Immature natural killer cell (primary cell): ENCODE results near the gene GMDS. TPM values are rescaled to one million over a fixed set of nuclear protein-coding genes. Genes with fewer than 3 reads are reported as not detected.

Experiments used
- DNase-seq, 3 donors: peaks; one replicate each; pipeline ENCODE4 v3.0.0; 2022; ENCODE audit warnings: mixed read lengths in 1 of 3
- H3K27ac Mint-ChIP-seq, 6 donors: one replicate each; pipeline ENCODE4 v1.8.0; 2020; ENCODE audit warnings: mixed read lengths in 6 of 6, mild to moderate bottlenecking in 5 of 6, inconsistent platforms in 4 of 6, moderate library complexity in 3 of 6
- H3K27me3 Mint-ChIP-seq, 3 donors: one replicate each; pipeline ENCODE4 v1.8.0; 2020 to 2021; ENCODE audit warnings: low read depth in 3 of 3, mild to moderate bottlenecking in 3 of 3, mixed read lengths in 3 of 3, moderate library complexity in 3 of 3, inconsistent platforms in 1 of 3
- H3K36me3 Mint-ChIP-seq, 3 donors: one replicate each; pipeline ENCODE4 v1.8.0; 2020; ENCODE audit warnings: mixed read lengths in 3 of 3, inconsistent platforms in 2 of 3, mild to moderate bottlenecking in 2 of 3
- H3K4me1 Mint-ChIP-seq, 2 donors: one replicate each; pipeline ENCODE4 v1.8.0; 2020; ENCODE audit warnings: inconsistent platforms in 2 of 2, mild to moderate bottlenecking in 2 of 2, mixed read lengths in 2 of 2, moderate library complexity in 1 of 2
- H3K4me3 Mint-ChIP-seq, 5 donors: one replicate each; pipeline ENCODE4 v1.8.0; 2020; ENCODE audit warnings: mild to moderate bottlenecking in 5 of 5, mixed read lengths in 5 of 5, inconsistent platforms in 3 of 5, moderate library complexity in 3 of 5
- H3K9me3 Mint-ChIP-seq, 6 donors: one replicate each; pipeline ENCODE4 v1.8.0; 2020; ENCODE audit warnings: mild to moderate bottlenecking in 6 of 6, mixed read lengths in 6 of 6, inconsistent platforms in 4 of 6, moderate library complexity in 3 of 6
- polyA plus RNA-seq, 3 donors: library from polyadenylated mRNA; unstranded; fragments of 300-500 nt; fragmentation: Illumina TruSeq; gene quantifications; one replicate each; pipeline ENCODE4 v1.2.3, GENCODE V29; 2021

The GMDS gene
- polyA plus RNA-seq, 3 donors from 2014 or later: 14.1 to 25.4 (median 22.5) TPM

DNA sequence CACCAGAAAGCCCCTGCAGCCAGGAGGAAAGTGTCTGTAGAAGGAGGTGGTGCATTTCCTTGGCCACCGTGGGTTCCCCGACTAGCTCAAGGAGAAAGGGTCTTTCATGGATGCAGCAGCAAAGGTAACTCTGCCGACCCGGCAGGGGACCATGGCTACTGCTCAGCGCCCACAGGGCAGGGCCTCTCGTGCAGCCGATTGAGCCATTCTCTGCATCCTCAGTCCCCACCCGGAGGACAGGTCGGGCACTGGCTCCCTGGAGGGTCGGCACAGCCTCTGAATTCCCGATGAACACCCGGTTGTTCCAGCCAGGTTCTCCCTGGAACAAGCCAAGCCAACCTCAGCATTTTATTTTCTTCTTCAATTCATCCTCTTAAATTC is 659.7 kb downstream of the GMDS start:
- peaks cover 2 to 5% (median 5%) of the 10 kb centered on the region in 3 donors for H3K27me3 Mint-ChIP-seq
- no peaks in the 10 kb centered on the region for H3K36me3 Mint-ChIP-seq
- no peaks in the 10 kb centered on the region for H3K9me3 Mint-ChIP-seq
- DNase-seq: no peak
- H3K4me3 Mint-ChIP-seq: no peak overlapping the region
- no peak overlapping the region for H3K27ac Mint-ChIP-seq
- H3K4me1 Mint-ChIP-seq: no peaks in the 10 kb centered on the region

DNA sequence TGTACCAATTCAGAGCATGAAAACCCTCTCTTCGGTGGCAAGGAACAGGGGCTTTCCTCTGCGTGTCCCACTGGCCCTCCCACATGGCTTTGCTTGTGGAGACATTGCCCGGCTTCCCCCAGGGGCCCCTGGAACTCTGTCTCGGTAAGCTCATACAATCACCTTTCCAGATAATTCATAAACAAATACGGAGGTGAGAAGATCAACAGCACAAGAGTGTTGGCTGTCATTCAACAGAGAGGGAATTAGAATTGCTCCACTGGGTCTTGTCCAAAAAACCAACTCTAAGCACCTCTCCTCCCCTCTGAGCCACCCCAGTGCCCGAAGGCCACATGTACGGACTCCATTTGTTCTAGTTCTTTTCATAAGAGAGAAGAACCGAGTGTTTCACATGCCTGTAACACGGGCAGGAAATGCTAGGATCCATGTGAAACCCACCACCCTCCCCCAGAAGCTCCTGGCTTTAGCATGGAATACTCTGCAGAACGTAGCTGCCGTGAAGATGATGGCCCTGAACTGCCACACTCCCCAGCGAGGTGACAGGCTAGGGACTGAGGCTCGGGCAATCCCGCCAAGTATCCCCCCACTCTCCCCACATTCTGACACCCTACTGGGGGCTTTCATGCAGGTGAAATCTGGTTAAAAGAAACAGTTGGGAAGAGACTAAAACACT is 660.3 kb downstream of the GMDS start:
- Mint-ChIP-seq H3K9me3 (no peaks in the 10 kb centered on the region), H3K27ac (peak overlapping the region in 1 of 6 donors; percentile 55), H3K36me3 (no peaks in the 10 kb centered on the region), H3K27me3 (peaks cover 2 to 5% (median 5%) of the 10 kb centered on the region in 3 donors), H3K4me1 (no peaks in the 10 kb centered on the region), H3K4me3 (no peak overlapping the region)
- no peak for DNase-seq

DNA sequence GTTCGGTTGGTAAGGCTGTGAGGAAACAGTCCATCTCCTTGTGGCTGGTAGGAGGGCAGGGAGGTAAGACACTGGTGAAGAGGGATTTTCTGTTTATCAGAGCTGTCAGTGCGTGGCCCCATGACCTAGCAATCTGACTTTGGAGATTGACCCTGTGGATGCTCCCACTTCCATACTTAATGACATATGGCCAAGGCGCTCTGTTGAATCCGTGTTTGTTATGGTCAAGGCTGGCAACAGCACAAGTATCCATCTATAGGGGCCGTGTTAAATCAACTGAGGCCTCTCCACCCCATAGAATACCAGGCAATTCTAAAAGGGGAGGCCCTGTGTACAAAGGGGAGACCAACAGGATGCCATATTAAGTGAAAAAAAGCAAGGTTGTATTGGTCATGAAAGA is 661.3 kb downstream of the GMDS start:
- H3K27me3 Mint-ChIP-seq: peaks cover 2 to 5% (median 5%) of the 10 kb centered on the region in 3 donors

DNA sequence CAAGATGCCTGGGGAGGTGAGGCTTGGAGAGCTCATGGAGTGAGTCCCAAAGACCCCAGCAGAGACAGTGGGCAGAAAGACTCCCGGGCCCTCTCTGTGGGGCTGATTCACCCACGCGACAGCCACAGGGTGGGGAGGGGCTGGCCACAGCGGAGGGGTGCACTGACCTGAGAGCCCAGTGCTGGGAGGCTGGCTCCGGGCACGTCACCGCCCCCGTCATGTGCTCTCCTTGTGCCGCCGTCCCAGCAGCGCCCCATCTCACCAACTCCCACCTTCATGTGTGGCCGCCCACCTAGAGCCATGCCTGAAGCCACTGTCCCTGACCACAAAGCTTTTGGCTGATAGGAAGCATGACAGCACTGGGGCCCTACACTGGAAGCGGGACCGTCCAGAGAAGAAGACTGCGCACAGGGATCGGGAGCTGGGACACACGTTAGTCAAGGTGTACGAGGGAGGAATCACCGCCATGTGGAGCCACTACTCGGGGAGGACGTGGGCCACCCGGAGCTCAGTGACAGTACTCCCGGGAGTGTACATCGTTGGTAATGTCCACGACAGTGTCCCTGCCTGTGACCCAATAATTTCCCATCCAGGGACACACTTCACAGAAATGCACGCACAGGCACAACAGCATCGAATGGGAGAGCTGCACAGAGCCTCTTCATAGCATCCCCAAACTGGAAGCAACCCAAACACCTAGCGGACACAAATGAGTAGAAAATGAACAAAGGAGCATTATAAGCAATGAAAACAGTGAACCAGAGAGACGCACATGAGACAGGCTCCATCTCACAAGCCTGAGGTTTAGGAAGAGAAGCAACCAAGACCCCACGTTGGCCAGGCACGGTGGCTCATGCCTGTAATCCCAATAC is 664.0 kb downstream of the GMDS start:
- Mint-ChIP-seq H3K9me3 (no peaks in the 10 kb centered on the region), H3K27ac (no peak overlapping the region), H3K27me3 (peaks cover 2 to 7% (median 3%) of the 10 kb centered on the region in 3 donors), H3K4me1 (no peaks in the 10 kb centered on the region), H3K36me3 (no peaks in the 10 kb centered on the region), H3K4me3 (no peak overlapping the region)
- DNase-seq: no peak

More for the DNA sequence above, 661.3 kb downstream of the GMDS start:
- DNase-seq: no peak
- Mint-ChIP-seq H3K9me3 (no peaks in the 10 kb centered on the region), H3K4me3 (no peak overlapping the region), H3K27ac (no peak overlapping the region), H3K4me1 (no peaks in the 10 kb centered on the region), H3K36me3 (no peaks in the 10 kb centered on the region)

DNA sequence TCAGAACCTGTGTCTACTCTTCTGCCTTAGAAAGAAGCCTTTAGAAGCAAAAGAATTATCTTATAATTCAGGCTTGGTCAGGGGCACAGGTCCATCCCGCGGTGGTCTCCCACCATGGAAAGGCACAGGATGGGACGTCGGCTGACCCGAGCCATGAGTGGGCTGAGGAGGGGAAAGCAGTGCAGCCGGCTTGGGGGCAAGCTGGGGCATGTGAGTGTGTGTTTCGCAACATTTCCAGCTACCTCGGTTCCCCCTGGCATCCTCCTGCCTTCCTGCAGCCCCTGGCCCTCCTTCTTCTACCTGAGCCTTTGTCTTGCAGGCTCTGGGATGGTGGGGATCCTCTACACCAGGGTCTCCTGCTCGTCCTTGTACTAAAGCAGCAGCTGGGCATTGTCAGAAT is 664.8 kb downstream of the GMDS start:
- H3K27me3 Mint-ChIP-seq: peaks cover 2 to 3% (median 2%) of the 10 kb centered on the region in 3 donors
- H3K27ac Mint-ChIP-seq: no peak overlapping the region
- no peaks in the 10 kb centered on the region for H3K4me1 Mint-ChIP-seq
- no peak for DNase-seq
- H3K4me3 Mint-ChIP-seq: no peak overlapping the region
- no peaks in the 10 kb centered on the region for H3K36me3 Mint-ChIP-seq
- H3K9me3 Mint-ChIP-seq: no peaks in the 10 kb centered on the region

DNA sequence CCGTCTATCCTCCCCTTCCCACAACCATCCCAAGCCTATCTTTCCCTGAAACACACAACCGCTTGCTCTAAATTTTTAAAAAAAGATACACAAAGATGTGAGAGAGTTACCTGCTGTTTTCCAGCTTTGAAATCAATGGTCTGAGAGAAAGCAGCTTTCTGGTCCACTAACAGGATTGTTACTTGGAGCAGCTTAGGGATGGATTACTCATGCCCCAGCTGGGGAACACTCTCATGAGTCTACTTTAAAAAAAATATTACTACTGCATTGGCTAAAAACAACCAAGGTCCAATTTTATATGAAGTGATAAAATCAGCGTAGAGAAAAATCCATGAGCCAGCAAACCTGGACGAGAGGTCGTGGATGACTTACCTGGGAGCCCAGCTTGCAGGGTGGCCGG is 665.3 kb downstream of the GMDS start:
- H3K4me3 Mint-ChIP-seq: no peak overlapping the region
- no peak overlapping the region for H3K27ac Mint-ChIP-seq
- H3K27me3 Mint-ChIP-seq: peaks cover 0 to 3% (median 2%) of the 10 kb centered on the region in 3 donors
- H3K36me3 Mint-ChIP-seq: no peaks in the 10 kb centered on the region
- no peaks in the 10 kb centered on the region for H3K4me1 Mint-ChIP-seq
- no peak for DNase-seq
- no peaks in the 10 kb centered on the region for H3K9me3 Mint-ChIP-seq

DNA sequence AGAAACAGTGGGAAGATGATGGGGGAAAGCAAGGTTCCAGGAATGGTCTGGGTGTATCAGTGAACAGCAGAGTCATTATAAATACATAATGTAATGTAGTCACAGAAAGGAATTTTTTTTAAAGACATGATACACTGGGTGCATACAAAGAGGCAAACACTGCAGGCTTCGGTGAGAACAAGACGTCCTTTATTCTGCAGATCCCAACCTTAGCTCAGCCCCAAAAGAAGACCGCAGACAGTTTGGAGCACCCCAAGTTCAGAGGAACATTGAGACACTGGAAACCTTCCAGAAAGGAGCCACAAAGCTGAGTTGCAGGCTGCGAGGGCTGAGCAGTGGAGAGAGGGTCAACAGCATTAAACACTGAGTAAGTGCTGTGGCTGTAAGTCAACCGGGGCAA is 666.3 kb downstream of the GMDS start:
- no peak overlapping the region for H3K27ac Mint-ChIP-seq
- peaks cover 0 to 5% (median under 1%) of the 10 kb centered on the region in 3 donors for H3K27me3 Mint-ChIP-seq
- H3K36me3 Mint-ChIP-seq: no peaks in the 10 kb centered on the region
- no peak for DNase-seq
- no peaks in the 10 kb centered on the region for H3K9me3 Mint-ChIP-seq
- no peak overlapping the region for H3K4me3 Mint-ChIP-seq
- no peaks in the 10 kb centered on the region for H3K4me1 Mint-ChIP-seq

DNA sequence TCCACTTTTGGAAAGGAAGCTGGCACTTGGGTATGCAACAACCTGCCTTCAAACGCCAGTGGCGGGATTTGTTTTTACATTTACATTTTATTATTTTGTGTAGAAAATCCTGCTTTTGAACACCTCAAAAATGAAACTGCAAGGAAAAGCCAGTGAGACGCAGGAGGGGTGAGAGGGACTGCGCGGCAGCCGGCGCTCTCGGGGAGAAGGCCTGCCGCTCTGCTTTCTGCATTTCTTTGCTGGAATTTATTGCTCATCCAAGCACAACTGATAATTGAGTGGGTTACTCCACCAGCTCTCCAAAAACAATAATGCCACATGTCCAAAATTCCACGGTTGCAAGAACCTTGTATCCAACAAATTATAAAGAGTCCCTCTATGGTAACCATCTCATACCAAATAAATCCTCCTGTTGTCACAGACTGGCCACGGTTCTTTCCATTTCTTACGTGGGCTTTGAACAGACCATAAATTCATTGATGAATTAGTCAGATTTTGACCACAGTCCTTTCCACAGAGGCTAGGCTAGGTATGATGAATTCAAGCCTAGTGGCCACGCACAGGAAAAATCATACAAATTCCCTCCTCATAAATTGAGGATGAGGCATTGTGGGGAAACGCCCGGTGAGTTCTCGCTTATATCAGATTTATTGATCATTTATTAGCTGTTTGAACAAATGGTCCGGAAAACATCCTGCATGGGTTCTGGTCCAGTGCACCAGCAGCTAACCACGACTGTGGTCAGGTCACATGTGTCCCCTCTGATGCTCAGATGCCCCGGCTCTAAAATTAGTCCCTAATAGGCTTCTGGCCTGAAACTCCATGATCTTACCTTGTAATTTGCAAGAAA is 667.3 kb downstream of the GMDS start:
- DNase-seq: no peak
- H3K27ac Mint-ChIP-seq: no peak overlapping the region
- H3K36me3 Mint-ChIP-seq: no peaks in the 10 kb centered on the region
- no peaks in the 10 kb centered on the region for H3K9me3 Mint-ChIP-seq
- no peaks in the 10 kb centered on the region for H3K4me1 Mint-ChIP-seq
- H3K4me3 Mint-ChIP-seq: no peak overlapping the region
- peaks cover 0 to 5% (median 0%) of the 10 kb centered on the region in 3 donors for H3K27me3 Mint-ChIP-seq

DNA sequence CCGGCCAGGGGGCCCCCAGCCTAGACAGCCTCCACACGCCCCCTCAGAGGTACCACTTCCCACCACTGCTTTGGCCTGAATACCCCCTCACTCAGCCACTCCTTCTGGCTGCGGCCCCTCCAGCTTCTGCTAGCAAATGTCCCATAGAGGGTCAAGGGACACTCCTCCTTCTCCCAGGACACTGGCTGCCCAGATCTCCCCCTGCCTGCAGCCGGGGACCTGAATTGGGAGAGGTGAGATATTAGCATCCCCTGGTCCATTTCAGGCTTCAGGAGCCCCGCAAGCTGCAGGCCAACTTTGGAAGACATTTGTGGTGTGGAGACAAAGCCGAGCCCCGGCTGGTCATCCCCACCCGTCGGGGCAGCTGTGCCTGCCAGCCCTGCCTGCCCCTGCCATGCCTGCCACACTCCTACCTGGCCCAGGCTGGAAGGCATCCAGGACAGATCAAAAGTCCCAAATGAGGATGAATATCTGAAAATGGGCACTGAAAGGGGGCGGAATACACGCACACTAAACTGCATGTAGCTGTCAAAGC is 668.2 kb downstream of the GMDS start:
- Mint-ChIP-seq H3K4me1 (no peaks in the 10 kb centered on the region), H3K27ac (no peak overlapping the region), H3K36me3 (no peaks in the 10 kb centered on the region), H3K9me3 (no peaks in the 10 kb centered on the region), H3K27me3 (peaks cover 0 to 7% (median 0%) of the 10 kb centered on the region in 3 donors), H3K4me3 (no peak overlapping the region)
- no peak for DNase-seq

DNA sequence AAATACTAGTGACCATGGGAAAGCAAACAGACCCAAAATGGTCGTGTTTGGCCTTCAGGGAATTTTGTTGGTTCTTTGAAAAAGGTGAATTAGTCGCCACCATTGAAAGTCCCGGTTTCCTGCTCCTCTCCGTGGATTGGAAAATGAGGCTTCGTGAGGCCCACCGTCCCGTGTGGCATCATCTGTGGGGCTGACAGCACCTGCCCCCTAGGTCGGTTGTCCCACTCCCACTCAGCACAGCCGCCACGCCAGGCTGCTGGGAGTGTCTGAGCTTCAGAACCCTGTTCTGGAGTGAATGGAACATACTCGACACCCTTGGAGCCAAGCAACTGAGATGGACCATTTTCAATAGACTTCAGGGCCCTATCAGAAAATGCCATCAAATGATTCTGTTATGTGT is 668.7 kb downstream of the GMDS start:
- Mint-ChIP-seq H3K4me3 (no peak overlapping the region), H3K27ac (no peak overlapping the region), H3K27me3 (peaks cover 0 to 12% (median 0%) of the 10 kb centered on the region in 3 donors), H3K36me3 (peaks cover 0 to 4% (median 3%) of the 10 kb centered on the region in 3 donors), H3K4me1 (no peaks in the 10 kb centered on the region), H3K9me3 (peaks cover under 1 to 5% (median 4%) of the 10 kb centered on the region in 6 donors)
- DNase-seq: no peak

DNA sequence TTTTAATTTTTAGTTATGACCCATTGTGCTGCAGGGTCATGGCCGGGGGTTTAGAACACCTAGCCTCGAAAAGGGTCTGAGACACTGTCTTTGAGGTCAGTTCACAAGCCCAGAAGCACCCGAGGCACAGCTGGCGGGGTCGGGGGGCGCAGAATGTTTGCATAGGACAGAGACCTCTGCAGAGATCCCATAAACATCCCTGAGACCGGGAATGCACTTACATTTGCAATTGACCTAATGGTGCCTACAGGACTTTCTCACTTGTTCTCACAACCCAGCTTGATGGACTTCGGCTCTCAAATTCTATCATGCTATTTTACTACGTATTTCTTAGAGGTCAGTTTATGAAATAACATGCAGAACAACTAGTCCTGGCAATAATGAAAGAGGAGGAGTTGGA is 669.2 kb downstream of the GMDS start:
- Mint-ChIP-seq H3K4me1 (no peaks in the 10 kb centered on the region), H3K4me3 (no peak overlapping the region), H3K27me3 (peaks cover 0 to 17% (median 0%) of the 10 kb centered on the region in 3 donors), H3K36me3 (peaks cover 3 to 10% (median 9%) of the 10 kb centered on the region in 3 donors), H3K27ac (no peak overlapping the region), H3K9me3 (peaks cover 6 to 10% (median 9%) of the 10 kb centered on the region in 6 donors)
- no peak for DNase-seq

DNA sequence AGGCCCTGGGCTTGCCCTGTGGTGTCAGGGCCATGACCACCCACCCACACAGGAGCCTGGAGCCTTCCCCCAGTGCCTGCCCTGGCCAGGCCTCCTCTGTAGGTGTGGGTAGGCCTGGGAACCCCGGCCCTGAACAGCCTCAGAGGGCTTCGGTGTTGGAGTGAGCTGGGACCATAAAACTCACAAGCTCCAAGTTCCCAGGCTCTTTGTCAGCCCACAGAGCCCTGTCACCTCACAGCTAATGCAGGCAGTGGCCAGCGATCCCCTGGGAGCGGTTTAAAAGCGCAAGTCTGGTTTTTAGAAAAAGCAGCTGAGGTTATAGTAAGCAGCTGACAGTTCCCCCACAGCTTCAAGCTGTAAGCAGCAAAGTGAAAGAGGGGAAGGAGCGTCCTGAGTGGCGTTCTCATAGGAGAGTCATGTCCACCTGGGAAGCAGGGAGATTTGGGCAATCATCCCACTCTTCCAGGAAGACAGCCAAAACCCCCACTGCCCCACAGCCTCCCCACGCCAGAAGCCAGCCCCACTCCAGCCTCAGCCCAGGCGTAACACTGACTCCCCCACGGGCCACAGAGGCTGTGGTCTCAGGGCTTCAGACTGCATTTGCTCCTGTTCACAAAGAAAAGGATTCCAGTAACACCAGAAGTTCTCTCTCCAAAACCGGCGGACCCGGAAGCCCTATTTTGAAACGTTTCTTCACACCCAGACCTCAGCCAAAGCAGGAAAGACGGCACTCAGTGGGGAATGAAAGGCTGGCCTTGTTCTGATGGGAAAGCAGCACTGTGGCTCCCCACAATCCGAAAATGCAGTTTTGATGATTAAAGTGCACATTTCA is 670.0 kb downstream of the GMDS start:
- peaks cover 0 to 21% (median 0%) of the 10 kb centered on the region in 3 donors for H3K27me3 Mint-ChIP-seq
- peaks cover 12 to 17% (median 16%) of the 10 kb centered on the region in 6 donors for H3K9me3 Mint-ChIP-seq
- no peaks in the 10 kb centered on the region for H3K4me1 Mint-ChIP-seq
- no peak overlapping the region for H3K4me3 Mint-ChIP-seq
- peaks cover 9 to 17% (median 16%) of the 10 kb centered on the region in 3 donors for H3K36me3 Mint-ChIP-seq
- no peak overlapping the region for H3K27ac Mint-ChIP-seq
- no peak for DNase-seq

DNA sequence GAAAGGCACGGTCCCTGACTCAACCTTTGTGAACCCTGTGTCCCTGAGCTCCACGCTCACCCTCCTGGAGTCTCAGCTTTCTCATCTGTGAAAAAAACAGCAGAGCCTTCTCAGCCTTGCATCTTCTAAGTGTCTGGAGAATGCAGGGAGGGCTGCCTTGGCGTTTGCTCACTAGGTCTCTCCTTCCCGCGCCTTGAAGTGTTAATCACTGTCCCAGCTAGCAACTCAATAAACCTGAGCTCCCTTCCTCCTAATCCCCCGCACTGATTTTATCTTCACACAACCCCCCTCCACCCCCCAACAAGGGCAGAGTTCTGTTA is 670.6 kb downstream of the GMDS start:
- Mint-ChIP-seq H3K27me3 (peaks cover 0 to 21% (median 0%) of the 10 kb centered on the region in 3 donors), H3K4me3 (no peak overlapping the region), H3K27ac (no peak overlapping the region), H3K9me3 (peaks cover 15 to 23% (median 18%) of the 10 kb centered on the region in 6 donors), H3K36me3 (peaks cover 14 to 17% (median 17%) of the 10 kb centered on the region in 3 donors), H3K4me1 (no peaks in the 10 kb centered on the region)
- no peak for DNase-seq
